ENCODE results near the gene OGFR. TPM values are rescaled to one million over a fixed set of nuclear protein-coding genes. Genes with fewer than 3 reads are reported as not detected.

OGFR gene
- polyA plus RNA-seq, 1 donor: 46.1 TPM

Other genes starting within 250 kb of the OGFR start
- gene SLCO4A1, start 162.3 kb upstream of the OGFR start, polyA plus RNA-seq: 1.4 TPM
- 1.1 TPM for gene NTSR1, start 96.0 kb upstream of the OGFR start, polyA plus RNA-seq
- 11.8 TPM for gene MRGBP, start 8.4 kb upstream of the OGFR start, polyA plus RNA-seq
- 14.1 TPM for gene COL9A3, start 12.2 kb downstream of the OGFR start, polyA plus RNA-seq
- gene TCFL5, start 57.0 kb downstream of the OGFR start, polyA plus RNA-seq: 6.8 TPM
- gene DIDO1, start 121.7 kb downstream of the OGFR start, polyA plus RNA-seq: 51.6 TPM
- gene GID8, start 133.3 kb downstream of the OGFR start, polyA plus RNA-seq: 32.2 TPM
- 8.1 TPM for gene SLC17A9, start 147.9 kb downstream of the OGFR start, polyA plus RNA-seq
- not detected for gene BHLHE23, start 202.1 kb downstream of the OGFR start, polyA plus RNA-seq

Measured in large intestine (tissue), 1 donor.